Transverse colon (tissue), 4 donors: ENCODE measurements around the gene POU2F1. TPM values are rescaled to one million over a fixed set of nuclear protein-coding genes. Genes with fewer than 3 reads are reported as not detected.

Experiments
- DNase-seq: peaks from one replicate; pipeline ENCODE4 v3.0.0-alpha.2; 2019
- H3K27ac ChIP-seq, 4 donors: fragments of 200-600 bp; sonication (generic); 2 replicates each; pipeline ENCODE4 v1.5.1; 2016 to 2018; ENCODE audit warnings: inconsistent platforms in 4 of 4
- H3K27me3 ChIP-seq: fragments of 200-600 bp; sonication (generic); 2 replicates; pipeline ENCODE4 v1.5.1; 2017; ENCODE audit warnings: inconsistent platforms
- H3K36me3 ChIP-seq, 4 donors: fragments of 200-600 bp; sonication (generic); 2 replicates each; pipeline ENCODE4 v1.5.1; 2017 to 2019; ENCODE audit warnings: inconsistent platforms in 4 of 4
- H3K4me1 ChIP-seq, 4 donors: fragments of 200-600 bp; sonication (generic); 2 replicates each; pipeline ENCODE4 v1.5.1; 2017 to 2020; ENCODE audit warnings: inconsistent platforms in 4 of 4
- H3K4me3 ChIP-seq, 4 donors: fragments of 200-600 bp; sonication (generic); 1 replicate in 1 of 4; 2 replicates in 3 of 4; pipeline versions ENCODE4 v1.5.1 to v1.6.1; 2017 to 2019; ENCODE audit warnings: inconsistent platforms in 4 of 4
- H3K9me3 ChIP-seq, 2 donors: fragments of 200-600 bp; sonication (generic); 2 replicates each; pipeline ENCODE4 v1.5.1; 2017 to 2019; ENCODE audit warnings: inconsistent platforms in 2 of 2
- CTCF ChIP-seq, 5 experiments: fragments of 200-600 bp in 3 of 5; fragments of 450-650 bp in 2 of 5; sonication (generic) in 3 of 5; IDR thresholded peaks; 1 replicate in 2 of 5; 2 replicates in 3 of 5; pipeline ENCODE4 v1.5.1; 2016 to 2017; ENCODE audit warnings: antibody characterized with exemption in 5 of 5, inconsistent platforms in 3 of 5, mild to moderate bottlenecking in 2 of 5, moderate library complexity in 1 of 5
- EP300 ChIP-seq: sonication (generic); formaldehyde crosslinking; IDR thresholded peaks from one replicate; pipeline ENCODE4 v1.6.1; 2017; ENCODE audit warnings: antibody characterized with exemption, low read depth
- POLR2A ChIP-seq: fragments of 450-650 bp; IDR thresholded peaks from one replicate; pipeline ENCODE4 v1.6.1; 2016; ENCODE audit warnings: antibody characterized with exemption, mild to moderate bottlenecking, moderate library complexity
- POLR2AphosphoS5 ChIP-seq, 3 donors: sonication (generic); formaldehyde crosslinking; IDR thresholded peaks; one replicate each; pipeline ENCODE4 v1.6.1; 2016; ENCODE audit warnings: antibody characterized with exemption in 3 of 3
- WGBS, 2 donors: methylation state at CpG; one replicate each; pipeline ENCODE4 v1.1.5; 2018; ENCODE audit warnings: low coverage in 1 of 2; 5-methylcytosine and 5-hydroxymethylcytosine counted together
- in situ Hi-C, 4 donors: fragments of 200-750 bp; cut with MboI; loops; one replicate each; pipeline versions ENCODE4 v1.15.0 to v1.15.1; 2017; ENCODE audit warnings: low sequenced_read_pairs in 3 of 4, low pct_ligation_motif_present in 1 of 4, low pct_unique_long_range_greater_than_20kb in 1 of 4
- intact Hi-C: fragments of 100-400 bp; cut with DNase I; formaldehyde crosslinking; loops from one replicate; pipeline ENCODE4 v1.15.1; 2023; ENCODE audit warnings: low total_unique reads
- total RNA-seq, 4 donors: library from RNA; depleted of rRNA; stranded (reverse); fragments of >200 nt; gene quantifications; one replicate each; pipeline ENCODE4 v1.1.0, GENCODE V29; 2016

The POU2F1 gene
- total RNA-seq, 4 donors from 2014 or later: 6.6 to 31.8 (median 19.0) TPM

GRCh38 chr1:167472752-167473521 is 252.3 kb downstream of the POU2F1 start:
- H3K9me3 ChIP-seq: no peaks in the 10 kb centered on the region
- intact Hi-C loops: no loop called here
- no peaks in the 10 kb centered on the region for H3K4me1 ChIP-seq
- no peak overlapping the region for H3K27ac ChIP-seq
- in situ Hi-C loops: no loop called here
- no peaks in the 10 kb centered on the region for H3K36me3 ChIP-seq
- H3K27me3 ChIP-seq: no peaks in the 10 kb centered on the region
- no peak for DNase-seq
- WGBS, 2 donors: 88 to 89% methylated on average over 8 to 10 of the region's 10 CpGs
- H3K4me3 ChIP-seq: no peak overlapping the region
- TF ChIP-seq EP300: no peak
- no peak for TF ChIP-seq CTCF (IDR thresholded peaks at IDR 0.05)
- TF ChIP-seq POLR2AphosphoS5 (IDR thresholded peaks at IDR 0.05): no peak
- no peak for TF ChIP-seq POLR2A

GRCh38 chr1:167473761-167474160 is 253.1 kb downstream of the POU2F1 start:
- no peak overlapping the region for H3K27ac ChIP-seq
- H3K27me3 ChIP-seq: no peaks in the 10 kb centered on the region
- no peak overlapping the region for H3K4me3 ChIP-seq
- DNase-seq: no peak
- in situ Hi-C loops (no loop called here), intact Hi-C loops (no loop called here)
- TF ChIP-seq POLR2A: no peak
- TF ChIP-seq EP300: no peak
- no peak for TF ChIP-seq POLR2AphosphoS5 (IDR thresholded peaks at IDR 0.05)
- TF ChIP-seq CTCF (IDR thresholded peaks at IDR 0.05): no peak
- 73 to 80% methylated on average over 1 to 5 of the region's 5 CpGs for WGBS, 2 donors
- no peaks in the 10 kb centered on the region for H3K9me3 ChIP-seq
- H3K4me1 ChIP-seq: no peaks in the 10 kb centered on the region
- no peaks in the 10 kb centered on the region for H3K36me3 ChIP-seq

GRCh38 chr1:167474191-167474641 is 253.5 kb downstream of the POU2F1 start:
- H3K4me1 ChIP-seq: no peaks in the 10 kb centered on the region
- H3K36me3 ChIP-seq: no peaks in the 10 kb centered on the region
- H3K27ac ChIP-seq: no peak overlapping the region
- TF ChIP-seq CTCF (IDR thresholded peaks at IDR 0.05): no peak
- no peak for TF ChIP-seq EP300
- no peak for TF ChIP-seq POLR2A
- TF ChIP-seq POLR2AphosphoS5 (IDR thresholded peaks at IDR 0.05): no peak
- WGBS, 2 donors: 63 to 89% methylated on average over 4 to 5 of the region's 5 CpGs
- H3K4me3 ChIP-seq: no peak overlapping the region
- H3K9me3 ChIP-seq: no peaks in the 10 kb centered on the region
- no peaks in the 10 kb centered on the region for H3K27me3 ChIP-seq
- in situ Hi-C loops: no loop called here
- intact Hi-C loops: no loop called here
- no peak for DNase-seq

- no peaks in the 10 kb centered on the region for H3K27me3 ChIP-seq
Observed at GRCh38 chr1:167476061-167476460, 255.4 kb downstream of the POU2F1 start.

More at GRCh38 chr1:167476061-167476460, 255.4 kb downstream of the POU2F1 start:
- intact Hi-C loops (no loop called here), in situ Hi-C loops (no loop called here)
- 90 to 96% methylated on average over 2 of the region's 2 CpGs for WGBS, 2 donors
- Histone ChIP-seq H3K4me3 (no peak overlapping the region), H3K4me1 (no peaks in the 10 kb centered on the region), H3K9me3 (no peaks in the 10 kb centered on the region), H3K27ac (no peak overlapping the region), H3K36me3 (no peaks in the 10 kb centered on the region)
- TF ChIP-seq EP300 (no peak), POLR2AphosphoS5 (IDR thresholded peaks at IDR 0.05) (no peak), CTCF (IDR thresholded peaks at IDR 0.05) (no peak), POLR2A (no peak)
- no peak for DNase-seq

Other genes starting within 250 kb of the POU2F1 start
- gene ILDR2, start 245.3 kb upstream of the POU2F1 start, total RNA-seq: 1 to 10 TPM; 1.1 to 5.4 (median 1.7) TPM
- gene MAEL, start 231.6 kb upstream of the POU2F1 start, total RNA-seq: not detected
- gene GPA33, start 130.5 kb upstream of the POU2F1 start, total RNA-seq: 100 to 1,000 TPM in 3 of 4 donors, 10 to 100 TPM in 1; 87.4 to 568 (median 509) TPM
- under 1 TPM in 2 of 4 donors, not detected in 2; 0.16 to 0.41 TPM for gene STYXL2, start 126.8 kb upstream of the POU2F1 start, total RNA-seq